ENCODE data around the gene ITPR3.

Gene ITPR3

GRCh38 chr6:33665957-33666356, 44.8 kb downstream of the ITPR3 start:
- CTCF ChIA-PET: interaction anchor here (0.6 kb wide), 1 partner anchor 98 kb away, joined by 3 read pairs; no protein-coding TSS in a partner anchor
- no peak for TF ChIP-seq SP1 (IDR thresholded peaks at IDR 0.05)
- TF ChIP-seq CTBP1 (IDR thresholded peaks at IDR 0.05; ENCODE audit: borderline replicate concordance): no peak
- TF ChIP-seq TARDBP (IDR thresholded peaks at IDR 0.05): no peak
- no peak for TF ChIP-seq SUZ12 (IDR thresholded peaks at IDR 0.05)
- TF ChIP-seq PKNOX1 (IDR thresholded peaks at IDR 0.05): no peak
- no peak for TF ChIP-seq ARNT (IDR thresholded peaks at IDR 0.05)
- TF ChIP-seq ZNF384 (IDR thresholded peaks at IDR 0.05): no peak
- no peak for TF ChIP-seq BHLHE40 (IDR thresholded peaks at IDR 0.05; ENCODE audit: borderline replicate concordance)
- no peak for DNase-seq (ENCODE audit: extremely low spot score)
- POLR2A ChIA-PET: interaction anchor here (1.4 kb wide), 1 partner anchor 86 kb away, joined by 3 read pairs; the partner anchor contains the start of gene BAK1

GRCh38 chr6:33667072-33667471, 46.0 kb downstream of the ITPR3 start:
- TF ChIP-seq ARNT (IDR thresholded peaks at IDR 0.05): no peak
- TF ChIP-seq PKNOX1 (IDR thresholded peaks at IDR 0.05): no peak
- TF ChIP-seq LEF1 (IDR thresholded peaks at IDR 0.05; ENCODE audit: borderline replicate concordance): no peak
- no peak for TF ChIP-seq NFRKB (IDR thresholded peaks at IDR 0.05)
- TF ChIP-seq SUZ12 (IDR thresholded peaks at IDR 0.05): no peak
- TF ChIP-seq ELF4 (IDR thresholded peaks at IDR 0.05): no peak
- TF ChIP-seq FOXM1 (IDR thresholded peaks at IDR 0.05; ENCODE audit: borderline replicate concordance): no peak
- no peak for TF ChIP-seq HDGF (IDR thresholded peaks at IDR 0.05; ENCODE audit: borderline replicate concordance)
- no peak for TF ChIP-seq CTBP1 (IDR thresholded peaks at IDR 0.05; ENCODE audit: borderline replicate concordance)
- TF ChIP-seq FOXA1 (IDR thresholded peaks at IDR 0.05): no peak
- no peak for TF ChIP-seq BHLHE40 (IDR thresholded peaks at IDR 0.05; ENCODE audit: borderline replicate concordance)
- no peak for TF ChIP-seq L3MBTL2 (conservative IDR thresholded peaks at IDR 0.05)
- no peak for TF ChIP-seq FOXK2 (IDR thresholded peaks at IDR 0.05)
- no peak for TF ChIP-seq TARDBP (IDR thresholded peaks at IDR 0.05)
- TF ChIP-seq SP1 (IDR thresholded peaks at IDR 0.05): no peak
- TF ChIP-seq ZNF384 (IDR thresholded peaks at IDR 0.05): no peak
- DNase-seq (ENCODE audit: extremely low spot score): no peak
- ChIA-PET CTCF (no interaction called here), POLR2A (interaction anchor here (1.4 kb wide), 1 partner anchor 87 kb away, joined by 3 read pairs; the partner anchor contains the start of gene BAK1)

GRCh38 chr6:33667776-33668175, 46.7 kb downstream of the ITPR3 start:
- CTCF ChIA-PET: no interaction called here
- TF ChIP-seq L3MBTL2 (conservative IDR thresholded peaks at IDR 0.05) (no peak), SP1 (IDR thresholded peaks at IDR 0.05) (no peak), BHLHE40 (IDR thresholded peaks at IDR 0.05; ENCODE audit: borderline replicate concordance) (no peak), HDGF (IDR thresholded peaks at IDR 0.05; ENCODE audit: borderline replicate concordance) (no peak), FOXK2 (IDR thresholded peaks at IDR 0.05) (no peak), ARNT (IDR thresholded peaks at IDR 0.05) (no peak), CTBP1 (IDR thresholded peaks at IDR 0.05; ENCODE audit: borderline replicate concordance) (no peak), NFRKB (IDR thresholded peaks at IDR 0.05) (no peak), LEF1 (IDR thresholded peaks at IDR 0.05; ENCODE audit: borderline replicate concordance) (no peak), FOXA1 (IDR thresholded peaks at IDR 0.05) (no peak), ELF4 (IDR thresholded peaks at IDR 0.05) (no peak), FOXM1 (IDR thresholded peaks at IDR 0.05; ENCODE audit: borderline replicate concordance) (no peak), PKNOX1 (IDR thresholded peaks at IDR 0.05) (no peak)
- no peak for DNase-seq (ENCODE audit: extremely low spot score)
- POLR2A ChIA-PET: no interaction called here

- POLR2A ChIA-PET: no interaction called here
- no peak for DNase-seq (ENCODE audit: extremely low spot score)
- no peak for TF ChIP-seq L3MBTL2 (conservative IDR thresholded peaks at IDR 0.05)
- TF ChIP-seq BHLHE40 (IDR thresholded peaks at IDR 0.05; ENCODE audit: borderline replicate concordance): no peak
- TF ChIP-seq FOXM1 (IDR thresholded peaks at IDR 0.05; ENCODE audit: borderline replicate concordance): no peak
- no peak for TF ChIP-seq FOXA1 (IDR thresholded peaks at IDR 0.05)
- no peak for TF ChIP-seq SP1 (IDR thresholded peaks at IDR 0.05)
- TF ChIP-seq SUZ12 (IDR thresholded peaks at IDR 0.05): no peak
- TF ChIP-seq FOXK2 (IDR thresholded peaks at IDR 0.05): no peak
- no peak for TF ChIP-seq ARNT (IDR thresholded peaks at IDR 0.05)
- no peak for TF ChIP-seq HDGF (IDR thresholded peaks at IDR 0.05; ENCODE audit: borderline replicate concordance)
- TF ChIP-seq ZNF384 (IDR thresholded peaks at IDR 0.05): no peak
- no peak for TF ChIP-seq CTBP1 (IDR thresholded peaks at IDR 0.05; ENCODE audit: borderline replicate concordance)
- no peak for TF ChIP-seq NFRKB (IDR thresholded peaks at IDR 0.05)
- TF ChIP-seq ELF4 (IDR thresholded peaks at IDR 0.05): no peak
- TF ChIP-seq LEF1 (IDR thresholded peaks at IDR 0.05; ENCODE audit: borderline replicate concordance): no peak
- no peak for TF ChIP-seq TARDBP (IDR thresholded peaks at IDR 0.05)
- TF ChIP-seq PKNOX1 (IDR thresholded peaks at IDR 0.05): no peak
- CTCF ChIA-PET: interaction anchor here (0.7 kb wide), 1 partner anchor 15 kb away, joined by 3 read pairs; no protein-coding TSS in a partner anchor
Measured at GRCh38 chr6:33668328-33668727, 47.2 kb downstream of the ITPR3 start.

- TF ChIP-seq NFRKB (IDR thresholded peaks at IDR 0.05) (no peak), TARDBP (IDR thresholded peaks at IDR 0.05) (no peak), CTBP1 (IDR thresholded peaks at IDR 0.05; ENCODE audit: borderline replicate concordance) (no peak), ARNT (IDR thresholded peaks at IDR 0.05) (no peak), FOXM1 (IDR thresholded peaks at IDR 0.05; ENCODE audit: borderline replicate concordance) (no peak), SP1 (IDR thresholded peaks at IDR 0.05) (no peak), HDGF (IDR thresholded peaks at IDR 0.05; ENCODE audit: borderline replicate concordance) (no peak), L3MBTL2 (conservative IDR thresholded peaks at IDR 0.05) (no peak), PKNOX1 (IDR thresholded peaks at IDR 0.05) (no peak)
- CTCF ChIA-PET: interaction anchor here (0.5 to 0.7 kb wide), 3 partner anchors 14 to 107 kb away, joined by 3 to 6 read pairs (median 3); no protein-coding TSS in a partner anchor
- POLR2A ChIA-PET: no interaction called here
- DNase-seq (ENCODE audit: extremely low spot score): no peak
Measured at GRCh38 chr6:33668914-33669313, 47.8 kb downstream of the ITPR3 start.

Measured in HEK293T (cell line).